Measurements from ENCODE around the gene TPO.

The TPO gene

GRCh38 chr2:1413156-1413710 lies at the start of gene TPO:
Gene TPO (plus strand): TSS chr2:1413463. CDS start chr2:1414409, 946 bp downstream.
- no peak for DNase-seq (ENCODE audit: low read depth)
- TF ChIP-seq CTCF (IDR thresholded peaks at IDR 0.05; ENCODE audit: insufficient read depth, low read depth, low read length, missing control alignments): no peak
- H3K4me3 ChIP-seq (ENCODE audit: low read depth, low read length): no peak within 1 kb of the TSS

GRCh38 chr2:1366546-1367134 lies 46.6 kb upstream of the TPO start:
- TF ChIP-seq CTCF (IDR thresholded peaks at IDR 0.05; ENCODE audit: insufficient read depth, low read depth, low read length, missing control alignments): no peak
- no peak overlapping the region for H3K4me3 ChIP-seq (ENCODE audit: low read depth, low read length)
- DNase-seq (ENCODE audit: low read depth): no peak

- TF ChIP-seq CTCF (IDR thresholded peaks at IDR 0.05; ENCODE audit: insufficient read depth, low read depth, low read length, missing control alignments): no peak
- no peak overlapping the region for H3K4me3 ChIP-seq (ENCODE audit: low read depth, low read length)
- DNase-seq (ENCODE audit: low read depth): no peak
Observed at GRCh38 chr2:1367601-1368000, 45.7 kb upstream of the TPO start.

- no peak for DNase-seq (ENCODE audit: low read depth)
- TF ChIP-seq CTCF (IDR thresholded peaks at IDR 0.05; ENCODE audit: insufficient read depth, low read depth, low read length, missing control alignments): no peak
- H3K4me3 ChIP-seq (ENCODE audit: low read depth, low read length): no peak overlapping the region
Observed at GRCh38 chr2:1369905-1370304, 43.4 kb upstream of the TPO start.

- H3K4me3 ChIP-seq (ENCODE audit: low read depth, low read length): no peak overlapping the region
- DNase-seq (ENCODE audit: low read depth): no peak
- no peak for TF ChIP-seq CTCF (IDR thresholded peaks at IDR 0.05; ENCODE audit: insufficient read depth, low read depth, low read length, missing control alignments)
Observed at GRCh38 chr2:1370461-1370860, 42.8 kb upstream of the TPO start.

GRCh38 chr2:1371082-1371481 lies 42.2 kb upstream of the TPO start:
- no peak overlapping the region for H3K4me3 ChIP-seq (ENCODE audit: low read depth, low read length)
- DNase-seq (ENCODE audit: low read depth): no peak
- no peak for TF ChIP-seq CTCF (IDR thresholded peaks at IDR 0.05; ENCODE audit: insufficient read depth, low read depth, low read length, missing control alignments)

GRCh38 chr2:1373830-1374229 lies 39.4 kb upstream of the TPO start:
- TF ChIP-seq CTCF (IDR thresholded peaks at IDR 0.05; ENCODE audit: insufficient read depth, low read depth, low read length, missing control alignments): no peak
- DNase-seq (ENCODE audit: low read depth): no peak
- H3K4me3 ChIP-seq (ENCODE audit: low read depth, low read length): no peak overlapping the region
